ENCODE data around the gene IDH3A. TPM values are rescaled to one million over a fixed set of nuclear protein-coding genes. Genes with fewer than 3 reads are reported as not detected.

Gene IDH3A
- total and polyA plus RNA-seq, 3 donors from 2014 or later = 88.9 to 120 (median 119) TPM

- peak; percentile 89 for DNase-seq
- intact Hi-C loops (cut with DNase I; ENCODE audit: low total_unique reads) = no loop called here
- Histone ChIP-seq H3K27ac (peak overlapping the region; percentile 56 to 73), H3K36me3 (ENCODE audit: low read depth, missing control alignments) (no peaks in the 10 kb centered on the region), H3K27me3 (no peaks in the 10 kb centered on the region), H3K4me3 (no peak overlapping the region), H3K4me1 (peaks cover 4% of the 10 kb centered on the region), H3K9me3 (no peaks in the 10 kb centered on the region)
- TF ChIP-seq CTCF (IDR thresholded peaks at IDR 0.05) (no peak), POLR2A (IDR thresholded peaks at IDR 0.05) (no peak)
- WGBS, 2 donors = 60 to 80% methylated on average over 13 of the region's 13 CpGs
Measured at GRCh38 chr15:78162038-78162437, 12.9 kb downstream of the IDH3A start.

- Histone ChIP-seq H3K27ac (no peak overlapping the region), H3K36me3 (ENCODE audit: low read depth, missing control alignments) (no peaks in the 10 kb centered on the region), H3K4me3 (no peak overlapping the region), H3K27me3 (no peaks in the 10 kb centered on the region), H3K9me3 (no peaks in the 10 kb centered on the region), H3K4me1 (peaks cover 4% of the 10 kb centered on the region)
- intact Hi-C loops (cut with DNase I; ENCODE audit: low total_unique reads) = no loop called here
- TF ChIP-seq CTCF (IDR thresholded peaks at IDR 0.05) (no peak), POLR2A (IDR thresholded peaks at IDR 0.05) (no peak)
- WGBS, 2 donors = 69 to 85% methylated on average over 2 of the region's 2 CpGs
- DNase-seq = no peak
Measured at GRCh38 chr15:78164010-78164409, 14.8 kb downstream of the IDH3A start.

GRCh38 chr15:78167227-78167888 is 18.2 kb downstream of the IDH3A start:
- 94% methylated on average over 10 of the region's 10 CpGs for WGBS, 2 donors

GRCh38 chr15:78168608-78169007 is 19.4 kb downstream of the IDH3A start:
- Histone ChIP-seq H3K4me1 (no peaks in the 10 kb centered on the region), H3K9me3 (no peaks in the 10 kb centered on the region), H3K4me3 (no peak overlapping the region), H3K36me3 (ENCODE audit: low read depth, missing control alignments) (no peaks in the 10 kb centered on the region), H3K27ac (no peak overlapping the region), H3K27me3 (no peaks in the 10 kb centered on the region)
- TF ChIP-seq POLR2A (IDR thresholded peaks at IDR 0.05) (no peak), CTCF (IDR thresholded peaks at IDR 0.05) (no peak)
- intact Hi-C loops (cut with DNase I; ENCODE audit: low total_unique reads) = no loop called here
- WGBS, 2 donors = 85 to 89% methylated on average over 5 of the region's 5 CpGs
- no peak for DNase-seq

More at GRCh38 chr15:78167227-78167888, 18.2 kb downstream of the IDH3A start:
- Histone ChIP-seq H3K36me3 (ENCODE audit: low read depth, missing control alignments) (no peaks in the 10 kb centered on the region), H3K4me3 (no peak overlapping the region), H3K9me3 (no peaks in the 10 kb centered on the region), H3K4me1 (peaks cover 4% of the 10 kb centered on the region), H3K27ac (no peak overlapping the region), H3K27me3 (no peaks in the 10 kb centered on the region)
- no peak for TF ChIP-seq POLR2A (IDR thresholded peaks at IDR 0.05)
- TF ChIP-seq CTCF (IDR thresholded peaks at IDR 0.05) = no peak
- intact Hi-C loops (cut with DNase I; ENCODE audit: low total_unique reads) = no loop called here
- DNase-seq = no peak
